ENCODE results near the gene ST7L.
"Not testable (repeated sequence)": the region's sequence is repeated elsewhere in the genome, so short reads cannot be mapped to it uniquely, and the experiment has no call there.

ST7L gene

GRCh38 chr1:112501810-112502641 is 116.9 kb downstream of the ST7L start:
- ChIA-PET POLR2A (interaction anchor here (0.8 to 1.8 kb wide), 6 partner anchors 108 to 198 kb away, joined by 3 to 12 read pairs (median 4); partner anchors contain the start of genes MOV10 and ST7L), CTCF (interaction anchor here (0.6 to 2.1 kb wide), 19 partner anchors 9 to 572 kb away, joined by 3 to 8 read pairs (median 4); partner anchors contain the start of genes CTTNBP2NL, MOV10 and PPM1J)
- DNase-seq (ENCODE audit: extremely low spot score): peak; percentile 65
- TF ChIP-seq L3MBTL2 (conservative IDR thresholded peaks at IDR 0.05) (peak; percentile 77), ARNT (IDR thresholded peaks at IDR 0.05) (no peak)

- POLR2A ChIA-PET: no interaction called here
- DNase-seq (ENCODE audit: extremely low spot score): no peak
- CTCF ChIA-PET: interaction anchor here (1.1 kb wide), 1 partner anchor 10 kb away, joined by 3 read pairs; no protein-coding TSS in a partner anchor
- TF ChIP-seq HDGF (IDR thresholded peaks at IDR 0.05; ENCODE audit: borderline replicate concordance) (no peak), FOXM1 (IDR thresholded peaks at IDR 0.05; ENCODE audit: borderline replicate concordance) (no peak), BHLHE40 (IDR thresholded peaks at IDR 0.05; ENCODE audit: borderline replicate concordance) (no peak), ARNT (IDR thresholded peaks at IDR 0.05) (no peak), ELF4 (IDR thresholded peaks at IDR 0.05) (no peak), NFRKB (IDR thresholded peaks at IDR 0.05) (no peak), ZNF384 (IDR thresholded peaks at IDR 0.05) (no peak), FOXK2 (IDR thresholded peaks at IDR 0.05) (no peak), FOXA1 (IDR thresholded peaks at IDR 0.05) (no peak), CTBP1 (IDR thresholded peaks at IDR 0.05; ENCODE audit: borderline replicate concordance) (no peak), PKNOX1 (IDR thresholded peaks at IDR 0.05) (no peak), SUZ12 (IDR thresholded peaks at IDR 0.05) (no peak), L3MBTL2 (conservative IDR thresholded peaks at IDR 0.05) (no peak), SP1 (IDR thresholded peaks at IDR 0.05) (no peak), LEF1 (IDR thresholded peaks at IDR 0.05; ENCODE audit: borderline replicate concordance) (no peak), TARDBP (IDR thresholded peaks at IDR 0.05) (no peak)
Measured at GRCh38 chr1:112496290-112496689, 122.7 kb downstream of the ST7L start.

- TF ChIP-seq ZNF384 (IDR thresholded peaks at IDR 0.05) (no peak), TARDBP (IDR thresholded peaks at IDR 0.05) (no peak), SP1 (IDR thresholded peaks at IDR 0.05) (no peak), FOXM1 (IDR thresholded peaks at IDR 0.05; ENCODE audit: borderline replicate concordance) (no peak), SUZ12 (IDR thresholded peaks at IDR 0.05) (no peak), NFRKB (IDR thresholded peaks at IDR 0.05) (no peak), BHLHE40 (IDR thresholded peaks at IDR 0.05; ENCODE audit: borderline replicate concordance) (no peak), HDGF (IDR thresholded peaks at IDR 0.05; ENCODE audit: borderline replicate concordance) (no peak), FOXK2 (IDR thresholded peaks at IDR 0.05) (no peak), LEF1 (IDR thresholded peaks at IDR 0.05; ENCODE audit: borderline replicate concordance) (no peak), FOXA1 (IDR thresholded peaks at IDR 0.05) (no peak), ELF4 (IDR thresholded peaks at IDR 0.05) (no peak), CTBP1 (IDR thresholded peaks at IDR 0.05; ENCODE audit: borderline replicate concordance) (no peak), ARNT (IDR thresholded peaks at IDR 0.05) (no peak), PKNOX1 (IDR thresholded peaks at IDR 0.05) (no peak), L3MBTL2 (conservative IDR thresholded peaks at IDR 0.05) (no peak)
- CTCF ChIA-PET: interaction anchor here (1.7 kb wide), 1 partner anchor 9 kb away, joined by 5 read pairs; no protein-coding TSS in a partner anchor
- DNase-seq (ENCODE audit: extremely low spot score): no peak
- POLR2A ChIA-PET: no interaction called here
Measured at GRCh38 chr1:112493351-112493750, 125.6 kb downstream of the ST7L start.

- DNase-seq (ENCODE audit: extremely low spot score): no peak
- TF ChIP-seq CTBP1 (IDR thresholded peaks at IDR 0.05; ENCODE audit: borderline replicate concordance) (no peak), NFRKB (IDR thresholded peaks at IDR 0.05) (no peak), LEF1 (IDR thresholded peaks at IDR 0.05; ENCODE audit: borderline replicate concordance) (no peak), BHLHE40 (IDR thresholded peaks at IDR 0.05; ENCODE audit: borderline replicate concordance) (no peak), ARNT (IDR thresholded peaks at IDR 0.05) (no peak), PKNOX1 (IDR thresholded peaks at IDR 0.05) (no peak), ZNF384 (IDR thresholded peaks at IDR 0.05) (no peak), FOXM1 (IDR thresholded peaks at IDR 0.05; ENCODE audit: borderline replicate concordance) (no peak), HDGF (IDR thresholded peaks at IDR 0.05; ENCODE audit: borderline replicate concordance) (no peak), FOXK2 (IDR thresholded peaks at IDR 0.05) (no peak), FOXA1 (IDR thresholded peaks at IDR 0.05) (no peak), SUZ12 (IDR thresholded peaks at IDR 0.05) (no peak), ELF4 (IDR thresholded peaks at IDR 0.05) (no peak), L3MBTL2 (conservative IDR thresholded peaks at IDR 0.05) (no peak), TARDBP (IDR thresholded peaks at IDR 0.05) (no peak), SP1 (IDR thresholded peaks at IDR 0.05) (no peak)
- ChIA-PET CTCF (interaction anchor here (1.7 kb wide), 1 partner anchor 10 kb away, joined by 5 read pairs; no protein-coding TSS in a partner anchor), POLR2A (no interaction called here)
Measured at GRCh38 chr1:112492076-112492475, 126.9 kb downstream of the ST7L start.

GRCh38 chr1:112488141-112488540 is 130.8 kb downstream of the ST7L start:
- ChIA-PET POLR2A (no interaction called here), CTCF (interaction anchor here (1.6 kb wide), 1 partner anchor 14 kb away, joined by 4 read pairs; no protein-coding TSS in a partner anchor)
- no peak for DNase-seq (ENCODE audit: extremely low spot score)
- no peak for TF ChIP-seq L3MBTL2 (conservative IDR thresholded peaks at IDR 0.05)
- TF ChIP-seq CTBP1 (IDR thresholded peaks at IDR 0.05; ENCODE audit: borderline replicate concordance): no peak
- TF ChIP-seq PKNOX1 (IDR thresholded peaks at IDR 0.05): no peak
- no peak for TF ChIP-seq FOXK2 (IDR thresholded peaks at IDR 0.05)

GRCh38 chr1:112487686-112488085 is 131.3 kb downstream of the ST7L start:
- DNase-seq (ENCODE audit: extremely low spot score); POLR2A ChIA-PET: not testable (repeated sequence)
- CTCF ChIA-PET: interaction anchor here (1.6 kb wide), 1 partner anchor 14 kb away, joined by 4 read pairs; no protein-coding TSS in a partner anchor

- POLR2A ChIA-PET; CTCF ChIA-PET; DNase-seq (ENCODE audit: extremely low spot score): not testable (repeated sequence)
Measured at GRCh38 chr1:112486063-112486462, 132.9 kb downstream of the ST7L start.

Data from HEK293T (cell line).